Calu3 (cell line): ENCODE data around the gene LY6G6F. TPM values are rescaled to one million over a fixed set of nuclear protein-coding genes. Genes with fewer than 3 reads are reported as not detected.
A peak's percentile ranks its signal among the peaks of the same experiment; 100 is the strongest.

ENCODE experiments used
- BruUV-seq: library from RNA; stranded (reverse); fragments of 400-500 nt; replicated peaks from 2 replicates; lab custom pipeline; 2021; lab: Mats Ljungman, UMichigan
- CTCF ChIA-PET: fragments of 300-600 bp; sonication (Branson Sonifier 250); formaldehyde crosslinking; loops from one replicate; lab custom pipeline; 2022; ENCODE audit warnings: antibody characterized with exemption; lab: Charles Lee
- DNase-seq: peaks from one replicate; pipeline ENCODE4 v3.0.0; 2022
- H3K27ac Mint-ChIP-seq: one replicate; pipeline ENCODE4 v1.8.0; 2022; ENCODE audit warnings: mixed read lengths; ENCODE audit not compliant: unreplicated experiment
- H3K27me3 Mint-ChIP-seq: one replicate; pipeline ENCODE4 v1.8.0; 2022; ENCODE audit warnings: mixed read lengths; ENCODE audit not compliant: unreplicated experiment
- H3K36me3 Mint-ChIP-seq: one replicate; pipeline ENCODE4 v1.8.0; 2022; ENCODE audit warnings: mild to moderate bottlenecking, moderate library complexity, mixed read lengths; ENCODE audit not compliant: insufficient read depth, unreplicated experiment
- H3K4me1 Mint-ChIP-seq: one replicate; pipeline ENCODE4 v1.8.0; 2022; ENCODE audit warnings: mild to moderate bottlenecking, low read depth, mixed read lengths; ENCODE audit not compliant: unreplicated experiment
- H3K4me3 Mint-ChIP-seq: one replicate; pipeline ENCODE4 v1.8.0; 2022; ENCODE audit warnings: mild to moderate bottlenecking, low read depth, moderate library complexity, mixed read lengths; ENCODE audit not compliant: unreplicated experiment
- H3K9me3 Mint-ChIP-seq: one replicate; pipeline ENCODE4 v1.8.0; 2022; ENCODE audit warnings: low read depth, mixed read lengths; ENCODE audit not compliant: unreplicated experiment
- CTCF ChIP-seq: fragments of 200-600 bp; IDR thresholded peaks from one replicate; pipeline ENCODE4 v1.8.0; 2022; ENCODE audit warnings: antibody characterized with exemption; ENCODE audit not compliant: unreplicated experiment
- intact Hi-C: fragments of 100-400 bp; cut with micrococcal nuclease; formaldehyde crosslinking; loops from one replicate; pipeline ENCODE4 v1.10.0; 2022; ENCODE audit not compliant: unreplicated experiment
- total RNA-seq: library from RNA; stranded (reverse); gene quantifications from 2 replicates; pipeline ENCODE4 v1.2.3, GENCODE V29; 2022

The LY6G6F gene
- total RNA-seq, 1 experiment from 2014 or later = not detected

- CTCF ChIA-PET = interaction anchor here (0.7 to 1.1 kb wide), 3 partner anchors 40 to 596 kb away, joined by 3 to 6 read pairs (median 3); partner anchors contain the start of gene NEU1
- peaks cover 93% of the 10 kb centered on the region for H3K36me3 Mint-ChIP-seq
- H3K27me3 Mint-ChIP-seq = no peaks in the 10 kb centered on the region
- no peak overlapping the region for H3K27ac Mint-ChIP-seq
- BruUV-seq = no TSS peak
- peak overlapping the region; percentile 1 for H3K4me3 Mint-ChIP-seq
- H3K4me1 Mint-ChIP-seq = peaks cover 65% of the 10 kb centered on the region
- intact Hi-C loops = no loop called here
- H3K9me3 Mint-ChIP-seq = no peaks in the 10 kb centered on the region
- TF ChIP-seq CTCF = no peak
- no peak for DNase-seq
Observed at GRCh38 chr6:31662124-31662723, 44.4 kb upstream of the LY6G6F start.

- H3K36me3 Mint-ChIP-seq = peaks cover 98% of the 10 kb centered on the region
- DNase-seq = no peak
- no TSS peak for BruUV-seq
- no peak overlapping the region for H3K27ac Mint-ChIP-seq
- no peak for TF ChIP-seq CTCF
- H3K9me3 Mint-ChIP-seq = no peaks in the 10 kb centered on the region
- intact Hi-C loops = no loop called here
- H3K4me1 Mint-ChIP-seq = peaks cover 64% of the 10 kb centered on the region
- peak overlapping the region; percentile 92 for H3K4me3 Mint-ChIP-seq
- H3K27me3 Mint-ChIP-seq = no peaks in the 10 kb centered on the region
- CTCF ChIA-PET = interaction anchor here (0.7 to 1.1 kb wide), 2 partner anchors 41 to 199 kb away, joined by 3 read pairs; partner anchors contain the start of gene NEU1
Observed at GRCh38 chr6:31663126-31663960, 43.3 kb upstream of the LY6G6F start.

GRCh38 chr6:31663961-31664789, 42.5 kb upstream of the LY6G6F start:
- BruUV-seq = TSS peak; percentile 52
- H3K9me3 Mint-ChIP-seq = no peaks in the 10 kb centered on the region
- peaks cover 97% of the 10 kb centered on the region for H3K36me3 Mint-ChIP-seq
- peaks cover 57% of the 10 kb centered on the region for H3K4me1 Mint-ChIP-seq
- H3K27me3 Mint-ChIP-seq = no peaks in the 10 kb centered on the region
- CTCF ChIA-PET = interaction anchor here (0.6 to 2.5 kb wide), 5 partner anchors 10 to 1761 kb away, joined by 3 to 23 read pairs (median 4); partner anchors contain the start of genes BAG6 and MSH5
- peak overlapping the region; percentile 92 for H3K4me3 Mint-ChIP-seq
- intact Hi-C loops = no loop called here
- TF ChIP-seq CTCF = no peak
- DNase-seq = no peak
- H3K27ac Mint-ChIP-seq = peak overlapping the region; percentile 91
